GM20000 (cell line): ENCODE data around the gene ITPR3.

Experiments used
- DNase-seq: peaks from one replicate; pipeline ENCODE4 v3.0.0; 2012; ENCODE audit warnings: low spot score
- CTCF ChIP-seq: IDR thresholded peaks from 2 replicates; pipeline ENCODE4 v1.5.1; 2012; ENCODE audit warnings: mild to moderate bottlenecking, control low read depth; ENCODE audit errors: extremely low read depth, missing control alignments

The ITPR3 gene

GRCh38 chr6:33620856-33621710 lies at the start of gene ITPR3:
ITPR3 (plus strand) TSS chr6:33621322; CDS start chr6:33621603, 281 bp downstream.
- TF ChIP-seq CTCF = no peak
- DNase-seq = peak; percentile 99

GRCh38 chr6:33571637-33572316 lies 49.3 kb upstream of the ITPR3 start:
- TF ChIP-seq CTCF = no peak
- no peak for DNase-seq

- no peak for DNase-seq
- TF ChIP-seq CTCF = no peak
These were observed 45.9 kb upstream of the ITPR3 start for GRCh38 chr6:33575211-33575610.

- no peak for TF ChIP-seq CTCF
These were observed 44.5 kb upstream of the ITPR3 start for GRCh38 chr6:33576668-33577067.

GRCh38 chr6:33577106-33577535 lies 44.0 kb upstream of the ITPR3 start:
- no peak for TF ChIP-seq CTCF
- DNase-seq = no peak

More at GRCh38 chr6:33576668-33577067, 44.5 kb upstream of the ITPR3 start:
- DNase-seq = no peak

GRCh38 chr6:33577718-33578117 lies 43.4 kb upstream of the ITPR3 start:
- no peak for TF ChIP-seq CTCF
- DNase-seq = no peak

- no peak for DNase-seq
- no peak for TF ChIP-seq CTCF
These were observed 43.0 kb upstream of the ITPR3 start for GRCh38 chr6:33578164-33578563.
